ENCODE measurements around the gene INPPL1.

DNA sequence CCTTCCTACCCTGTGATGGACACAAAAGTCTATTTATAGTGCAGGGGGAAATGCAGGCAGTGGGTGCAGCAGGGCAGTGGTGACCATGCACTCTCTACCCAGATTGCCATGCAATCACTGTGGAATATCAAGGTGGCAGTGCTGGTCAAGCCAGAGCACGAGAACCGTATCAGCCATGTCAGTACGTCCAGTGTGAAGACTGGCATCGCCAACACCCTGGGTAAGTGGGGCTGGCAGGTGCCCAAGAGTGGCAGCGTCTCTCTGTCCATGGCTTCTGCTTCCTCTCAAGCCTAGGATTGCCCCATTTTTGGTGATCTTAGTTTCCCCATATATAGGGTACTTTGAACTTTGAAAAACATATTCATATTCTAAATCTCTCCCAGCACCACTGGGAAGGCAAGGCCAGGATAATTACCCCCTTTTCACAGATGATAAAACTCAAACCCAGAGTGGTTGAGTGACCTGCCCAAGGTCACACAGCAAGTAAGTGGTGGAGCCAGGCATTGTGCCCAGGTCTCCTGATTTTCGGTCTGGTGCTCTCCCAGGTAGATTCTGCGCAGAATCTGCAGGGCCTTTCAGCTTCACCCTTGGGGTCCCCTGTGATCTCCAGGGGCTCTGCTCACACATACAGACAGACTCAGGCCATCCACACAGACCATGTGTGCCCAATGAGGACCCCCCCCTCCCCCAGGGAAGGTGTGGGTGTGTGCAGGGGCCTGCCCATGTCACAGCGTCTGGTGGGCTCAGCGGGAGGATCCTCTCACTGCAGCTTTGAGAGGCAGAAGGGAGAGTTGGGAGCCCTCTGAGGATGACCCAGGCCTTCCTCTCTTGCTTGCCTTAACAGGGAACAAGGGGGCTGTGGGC, 7.1 kb downstream of the INPPL1 start:
- TF ChIP-seq, protein P1, sequence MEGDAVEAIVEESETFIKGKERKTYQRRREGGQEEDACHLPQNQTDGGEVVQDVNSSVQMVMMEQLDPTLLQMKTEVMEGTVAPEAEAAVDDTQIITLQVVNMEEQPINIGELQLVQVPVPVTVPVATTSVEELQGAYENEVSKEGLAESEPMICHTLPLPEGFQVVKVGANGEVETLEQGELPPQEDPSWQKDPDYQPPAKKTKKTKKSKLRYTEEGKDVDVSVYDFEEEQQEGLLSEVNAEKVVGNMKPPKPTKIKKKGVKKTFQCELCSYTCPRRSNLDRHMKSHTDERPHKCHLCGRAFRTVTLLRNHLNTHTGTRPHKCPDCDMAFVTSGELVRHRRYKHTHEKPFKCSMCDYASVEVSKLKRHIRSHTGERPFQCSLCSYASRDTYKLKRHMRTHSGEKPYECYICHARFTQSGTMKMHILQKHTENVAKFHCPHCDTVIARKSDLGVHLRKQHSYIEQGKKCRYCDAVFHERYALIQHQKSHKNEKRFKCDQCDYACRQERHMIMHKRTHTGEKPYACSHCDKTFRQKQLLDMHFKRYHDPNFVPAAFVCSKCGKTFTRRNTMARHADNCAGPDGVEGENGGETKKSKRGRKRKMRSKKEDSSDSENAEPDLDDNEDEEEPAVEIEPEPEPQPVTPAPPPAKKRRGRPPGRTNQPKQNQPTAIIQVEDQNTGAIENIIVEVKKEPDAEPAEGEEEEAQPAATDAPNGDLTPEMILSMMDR (IDR thresholded peaks at IDR 0.05) = no peak
- no peak for TF ChIP-seq POLR2A (IDR thresholded peaks at IDR 0.05)

Measured in suprapubic skin (tissue), 3 donors.